ENCODE results near the gene RPS14. TPM values are rescaled to one million over a fixed set of nuclear protein-coding genes. Genes with fewer than 3 reads are reported as not detected.

Gene RPS14
- 2,545 TPM for polyA plus RNA-seq
- long read RNA-seq, donor 1, transcript RPS14-202 (5 exons, 2,314 nt) = minor isoform, 5 of 1,494 reads
- long read RNA-seq, donor 1, transcript RPS14-205 (3 exons, 3,119 nt) = minor isoform, 117 of 1,494 reads
- long read RNA-seq, donor 1, transcript RPS14-203 (5 exons, 569 nt) = major isoform, 1,138 of 1,494 reads
- long read RNA-seq, donor 1, partial matches to known transcripts = 173 of 1,494 reads
- long read RNA-seq, donor 1, other reads (novel, unspliced or antisense) = 57 of 1,494 reads
- long read RNA-seq, donor 2, transcript RPS14-201 (5 exons, 712 nt) = minor isoform, 14 of 2,892 reads
- long read RNA-seq, donor 2, transcript RPS14-203 (5 exons, 569 nt) = major isoform, 2,145 of 2,892 reads
- long read RNA-seq, donor 2, transcript RPS14-202 (5 exons, 2,314 nt) = minor isoform, 10 of 2,892 reads
- long read RNA-seq, donor 2, transcript RPS14-205 (3 exons, 3,119 nt) = minor isoform, 165 of 2,892 reads
- long read RNA-seq, donor 2, partial matches to known transcripts = 485 of 2,892 reads
- long read RNA-seq, donor 2, other reads (novel, unspliced or antisense) = 71 of 2,892 reads
- long read RNA-seq, donor 3, transcript RPS14-205 (3 exons, 3,119 nt) = minor isoform, 487 of 5,085 reads
- long read RNA-seq, donor 3, transcript RPS14-201 (5 exons, 712 nt) = minor isoform, 29 of 5,085 reads
- long read RNA-seq, donor 3, transcript RPS14-202 (5 exons, 2,314 nt) = minor isoform, 14 of 5,085 reads
- long read RNA-seq, donor 3, transcript RPS14-203 (5 exons, 569 nt) = major isoform, 3,505 of 5,085 reads
- long read RNA-seq, donor 3, partial matches to known transcripts = 876 of 5,085 reads
- long read RNA-seq, donor 3, other reads (novel, unspliced or antisense) = 160 of 5,085 reads
- long read RNA-seq, donor 4, transcript RPS14-203 (5 exons, 569 nt) = major isoform, 308 of 438 reads
- long read RNA-seq, donor 4, transcript RPS14-205 (3 exons, 3,119 nt) = minor isoform, 56 of 438 reads
- long read RNA-seq, donor 4, partial matches to known transcripts = 44 of 438 reads
- long read RNA-seq, donor 4, other reads (novel, unspliced or antisense) = 22 of 438 reads
- long read RNA-seq, donor 5, transcript RPS14-203 (5 exons, 569 nt) = major isoform, 1,295 of 1,625 reads
- long read RNA-seq, donor 5, transcript RPS14-205 (3 exons, 3,119 nt) = minor isoform, 101 of 1,625 reads
- long read RNA-seq, donor 5, transcript RPS14-202 (5 exons, 2,314 nt) = minor isoform, 8 of 1,625 reads
- long read RNA-seq, donor 5, partial matches to known transcripts = 157 of 1,625 reads
- long read RNA-seq, donor 5, other reads (novel, unspliced or antisense) = 58 of 1,625 reads
- long read RNA-seq, donor 6, transcript RPS14-203 (5 exons, 569 nt) = major isoform, 2,237 of 3,187 reads
- long read RNA-seq, donor 6, transcript RPS14-206 (2 exons, 398 nt) = minor isoform, 11 of 3,187 reads
- long read RNA-seq, donor 6, transcript RPS14-201 (5 exons, 712 nt) = minor isoform, 7 of 3,187 reads
- long read RNA-seq, donor 6, transcript RPS14-205 (3 exons, 3,119 nt) = minor isoform, 314 of 3,187 reads
- long read RNA-seq, donor 6, partial matches to known transcripts = 482 of 3,187 reads
- long read RNA-seq, donor 6, other reads (novel, unspliced or antisense) = 131 of 3,187 reads
- long read RNA-seq, donor 7, transcript RPS14-201 (5 exons, 712 nt) = minor isoform, 5 of 1,491 reads
- long read RNA-seq, donor 7, transcript RPS14-205 (3 exons, 3,119 nt) = minor isoform, 99 of 1,491 reads
- long read RNA-seq, donor 7, transcript RPS14-203 (5 exons, 569 nt) = major isoform, 1,144 of 1,491 reads
- long read RNA-seq, donor 7, partial matches to known transcripts = 183 of 1,491 reads
- long read RNA-seq, donor 7, other reads (novel, unspliced or antisense) = 56 of 1,491 reads
- long read RNA-seq, donor 8, transcript RPS14-203 (5 exons, 569 nt) = major isoform, 3,410 of 4,249 reads
- long read RNA-seq, donor 8, transcript RPS14-205 (3 exons, 3,119 nt) = minor isoform, 235 of 4,249 reads
- long read RNA-seq, donor 8, transcript RPS14-201 (5 exons, 712 nt) = minor isoform, 17 of 4,249 reads
- long read RNA-seq, donor 8, transcript RPS14-202 (5 exons, 2,314 nt) = minor isoform, 9 of 4,249 reads
- long read RNA-seq, donor 8, partial matches to known transcripts = 433 of 4,249 reads
- long read RNA-seq, donor 8, other reads (novel, unspliced or antisense) = 137 of 4,249 reads
- long read RNA-seq, donor 9, transcript RPS14-201 (5 exons, 712 nt) = minor isoform, 10 of 4,215 reads
- long read RNA-seq, donor 9, transcript RPS14-206 (2 exons, 398 nt) = minor isoform, 14 of 4,215 reads
- long read RNA-seq, donor 9, transcript RPS14-203 (5 exons, 569 nt) = major isoform, 3,201 of 4,215 reads
- long read RNA-seq, donor 9, transcript RPS14-205 (3 exons, 3,119 nt) = minor isoform, 347 of 4,215 reads
- long read RNA-seq, donor 9, partial matches to known transcripts = 482 of 4,215 reads
- long read RNA-seq, donor 9, other reads (novel, unspliced or antisense) = 154 of 4,215 reads
- long read RNA-seq, donor 10, transcript RPS14-201 (5 exons, 712 nt) = minor isoform, 22 of 3,349 reads
- long read RNA-seq, donor 10, transcript RPS14-202 (5 exons, 2,314 nt) = minor isoform, 7 of 3,349 reads
- long read RNA-seq, donor 10, transcript RPS14-203 (5 exons, 569 nt) = major isoform, 2,447 of 3,349 reads
- long read RNA-seq, donor 10, transcript RPS14-205 (3 exons, 3,119 nt) = minor isoform, 203 of 3,349 reads
- long read RNA-seq, donor 10, partial matches to known transcripts = 572 of 3,349 reads
- long read RNA-seq, donor 10, other reads (novel, unspliced or antisense) = 91 of 3,349 reads
- long read RNA-seq, donor 11, transcript RPS14-203 (5 exons, 569 nt) = major isoform, 1,713 of 2,228 reads
- long read RNA-seq, donor 11, transcript RPS14-205 (3 exons, 3,119 nt) = minor isoform, 124 of 2,228 reads
- long read RNA-seq, donor 11, transcript RPS14-201 (5 exons, 712 nt) = minor isoform, 5 of 2,228 reads
- long read RNA-seq, donor 11, partial matches to known transcripts = 292 of 2,228 reads
- long read RNA-seq, donor 11, other reads (novel, unspliced or antisense) = 87 of 2,228 reads

DNA sequence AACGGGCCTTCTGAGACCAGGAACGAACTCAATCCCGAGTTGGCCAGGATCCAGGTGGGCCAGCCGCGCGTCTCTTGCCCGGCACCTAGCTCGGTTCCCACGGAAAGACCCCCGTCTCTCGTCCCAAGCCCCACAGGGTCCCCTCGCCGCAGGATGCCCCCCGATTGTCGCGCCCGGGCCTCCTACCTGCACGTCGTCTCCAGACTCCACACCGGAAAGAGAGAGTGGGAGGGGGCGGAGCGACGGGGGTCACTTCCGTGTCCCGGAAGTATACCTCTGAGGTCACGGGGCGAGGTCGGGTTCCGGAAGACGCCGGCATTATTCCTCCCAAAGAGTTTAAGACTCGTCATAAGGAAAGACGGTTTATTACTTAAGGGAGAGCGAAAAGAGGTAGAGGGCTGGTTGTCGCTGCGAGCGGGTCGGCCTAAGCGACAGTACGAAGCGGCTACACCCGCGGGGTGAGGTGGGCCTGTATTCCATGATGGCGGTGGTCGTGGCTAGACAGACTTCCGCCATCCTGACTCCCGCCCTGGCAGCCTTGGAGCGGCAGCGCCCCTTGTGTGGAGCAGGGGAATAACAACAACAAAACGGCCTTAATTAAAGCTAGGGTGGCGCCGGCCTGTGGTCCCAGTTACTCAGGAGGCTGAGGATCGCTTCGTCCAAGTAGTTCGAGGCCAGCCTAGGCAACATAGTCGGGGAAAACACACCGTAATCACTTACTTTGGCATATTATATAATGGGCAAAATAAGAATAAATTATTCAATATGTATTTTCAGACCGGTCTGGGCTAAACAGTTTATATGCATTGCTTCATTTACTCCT is at the start of gene RPS14:
TSS of gene RPS14 (minus strand) at position 223 of the 823 bp plus-strand sequence. CDS start 2,006 bp downstream, outside the sequence.
- Histone ChIP-seq H3K9me3 (ENCODE audit: control insufficient read depth, low read depth, low read length) (no peaks in the 10 kb centered on the region), H3K27me3 (ENCODE audit: control insufficient read depth, insufficient read depth, low read length) (no peaks in the 10 kb centered on the region), H3K36me3 (ENCODE audit: control insufficient read depth, insufficient read depth, low read length) (peaks cover 33% of the 10 kb centered on the region), H3K4me1 (ENCODE audit: control insufficient read depth, insufficient read depth, low read length) (peaks cover 9% of the 10 kb centered on the region), H3K27ac (ENCODE audit: low read length) (peak within 1 kb of the TSS; percentile 96), H3K4me3 (ENCODE audit: low read length) (peak within 1 kb of the TSS; percentile 95)
- peak; percentile 94 to 99 for DNase-seq
- no CpG with 5 or more reads among the region's 58 CpGs for WGBS (ENCODE audit: insufficient coverage, low lambda C conversion rate)

DNA sequence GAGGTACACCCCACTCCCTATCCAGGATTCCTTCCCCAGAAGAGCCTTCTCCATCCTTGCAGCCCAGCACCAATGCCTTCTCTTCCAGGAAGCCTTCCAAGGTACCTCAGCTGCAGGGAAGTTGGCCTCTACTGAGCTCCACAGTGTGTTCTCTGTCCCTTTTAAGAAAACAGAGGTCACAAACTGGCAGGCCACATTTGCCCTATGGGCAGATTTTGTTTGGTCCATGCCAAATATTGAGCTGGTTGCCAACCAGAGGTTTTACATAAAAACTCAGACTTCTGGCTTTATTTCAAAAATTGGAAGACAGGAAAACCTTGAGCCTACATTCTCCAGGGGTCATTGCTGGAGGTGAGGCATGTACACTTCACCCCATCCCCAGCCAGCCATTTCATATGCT is 49.4 kb upstream of the RPS14 start:
- Histone ChIP-seq H3K36me3 (ENCODE audit: control insufficient read depth, insufficient read depth, low read length) (peaks cover 29% of the 10 kb centered on the region), H3K4me1 (ENCODE audit: control insufficient read depth, insufficient read depth, low read length) (peaks cover 27% of the 10 kb centered on the region), H3K4me3 (ENCODE audit: low read length) (no peak overlapping the region), H3K9me3 (ENCODE audit: control insufficient read depth, low read depth, low read length) (no peaks in the 10 kb centered on the region), H3K27ac (ENCODE audit: low read length) (no peak overlapping the region), H3K27me3 (ENCODE audit: control insufficient read depth, insufficient read depth, low read length) (no peaks in the 10 kb centered on the region)
- DNase-seq = no peak

DNA sequence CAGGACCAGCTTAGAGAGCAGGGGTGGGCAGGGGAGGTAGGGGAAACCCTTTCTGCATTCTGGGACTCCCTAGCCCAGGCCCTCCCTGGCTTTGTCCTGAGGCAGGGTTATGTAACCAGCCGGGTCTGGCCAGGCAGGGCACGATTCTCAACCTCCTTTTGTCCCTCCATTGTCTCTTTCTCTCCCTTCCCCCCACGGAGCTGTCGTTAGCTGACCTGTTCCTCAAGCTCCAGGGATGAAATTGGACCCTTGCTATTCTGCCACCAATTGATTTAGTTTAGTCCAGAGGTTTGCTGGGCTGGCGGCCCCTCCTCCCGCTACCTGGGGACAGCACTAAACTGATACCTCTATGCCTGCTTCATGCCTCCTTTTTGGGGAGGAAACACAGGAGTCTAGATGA is 49.0 kb upstream of the RPS14 start:
- Histone ChIP-seq H3K27ac (ENCODE audit: low read length) (no peak overlapping the region), H3K27me3 (ENCODE audit: control insufficient read depth, insufficient read depth, low read length) (no peaks in the 10 kb centered on the region), H3K4me1 (ENCODE audit: control insufficient read depth, insufficient read depth, low read length) (peaks cover 25% of the 10 kb centered on the region), H3K4me3 (ENCODE audit: low read length) (no peak overlapping the region), H3K9me3 (ENCODE audit: control insufficient read depth, low read depth, low read length) (no peaks in the 10 kb centered on the region), H3K36me3 (ENCODE audit: control insufficient read depth, insufficient read depth, low read length) (peaks cover 29% of the 10 kb centered on the region)
- no peak for DNase-seq
- no CpG with 5 or more reads among the region's 6 CpGs for WGBS (ENCODE audit: insufficient coverage, low lambda C conversion rate)

DNA sequence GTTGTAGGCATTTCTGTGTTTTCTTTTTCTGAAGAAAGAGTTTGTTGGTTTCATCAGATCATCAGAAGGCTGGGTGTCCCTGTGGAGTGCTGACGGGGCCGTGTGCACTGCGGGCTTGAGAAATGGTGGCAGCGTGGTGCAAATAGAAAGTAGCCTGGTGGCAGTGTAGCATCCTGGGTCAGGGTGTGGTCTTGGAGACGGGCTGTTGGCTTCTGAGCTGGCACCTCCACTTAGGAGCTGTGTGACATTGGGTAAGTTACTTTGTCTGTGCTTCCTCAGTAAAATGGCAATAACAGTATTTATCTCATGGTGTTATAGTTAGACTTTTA is 48.4 kb upstream of the RPS14 start:
- H3K36me3 ChIP-seq (ENCODE audit: control insufficient read depth, insufficient read depth, low read length) = peaks cover 29% of the 10 kb centered on the region

DNA sequence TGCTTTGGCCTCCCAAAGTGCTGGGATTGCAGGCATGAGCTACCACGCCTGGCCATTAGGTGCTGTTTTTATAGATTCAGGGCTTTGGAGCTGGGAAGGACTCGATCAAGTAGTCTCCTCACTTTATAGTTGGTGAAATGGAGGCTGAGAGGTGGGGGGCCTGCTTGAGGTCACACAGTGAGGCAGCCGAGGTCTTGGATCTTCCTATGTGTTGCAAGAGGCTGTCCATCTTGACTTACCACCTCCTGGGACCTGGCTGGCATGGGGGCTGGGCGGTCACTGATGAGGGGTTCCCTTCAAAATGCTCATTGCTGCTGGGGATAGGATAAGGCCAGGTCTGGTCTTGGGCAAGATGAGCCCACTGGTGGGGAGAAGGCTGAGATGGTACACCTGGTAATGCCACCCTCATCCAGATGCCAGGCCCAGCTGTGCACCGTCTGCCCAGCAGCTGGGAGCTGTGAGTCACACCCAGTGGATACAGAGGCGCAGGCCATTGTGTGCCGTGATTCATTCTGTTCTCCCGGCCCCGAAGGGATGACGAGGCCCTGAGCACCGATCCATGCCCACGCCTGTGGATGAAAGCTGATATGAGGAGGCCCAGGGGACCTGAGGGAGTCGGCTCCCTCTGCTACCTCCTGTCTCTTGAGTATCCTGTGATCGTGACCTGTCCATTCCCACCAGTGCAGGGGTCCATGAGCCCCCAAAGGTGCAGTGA is 47.9 kb upstream of the RPS14 start:
- DNase-seq = peak; percentile 48 to 69
- H3K4me1 ChIP-seq (ENCODE audit: control insufficient read depth, insufficient read depth, low read length) = peaks cover 25% of the 10 kb centered on the region
- H3K27ac ChIP-seq (ENCODE audit: low read length) = peak overlapping the region; percentile 35
- peaks cover 32% of the 10 kb centered on the region for H3K36me3 ChIP-seq (ENCODE audit: control insufficient read depth, insufficient read depth, low read length)
- H3K27me3 ChIP-seq (ENCODE audit: control insufficient read depth, insufficient read depth, low read length) = no peaks in the 10 kb centered on the region
- H3K4me3 ChIP-seq (ENCODE audit: low read length) = no peak overlapping the region
- no CpG with 5 or more reads among the region's 14 CpGs for WGBS (ENCODE audit: insufficient coverage, low lambda C conversion rate)
- no peaks in the 10 kb centered on the region for H3K9me3 ChIP-seq (ENCODE audit: control insufficient read depth, low read depth, low read length)

More for the DNA sequence above, 48.4 kb upstream of the RPS14 start:
- WGBS (ENCODE audit: insufficient coverage, low lambda C conversion rate) = no CpG with 5 or more reads among the region's 5 CpGs
- DNase-seq = no peak
- H3K27me3 ChIP-seq (ENCODE audit: control insufficient read depth, insufficient read depth, low read length) = no peaks in the 10 kb centered on the region
- peaks cover 25% of the 10 kb centered on the region for H3K4me1 ChIP-seq (ENCODE audit: control insufficient read depth, insufficient read depth, low read length)
- peak overlapping the region; percentile 2 for H3K27ac ChIP-seq (ENCODE audit: low read length)
- no peak overlapping the region for H3K4me3 ChIP-seq (ENCODE audit: low read length)
- H3K9me3 ChIP-seq (ENCODE audit: control insufficient read depth, low read depth, low read length) = no peaks in the 10 kb centered on the region

DNA sequence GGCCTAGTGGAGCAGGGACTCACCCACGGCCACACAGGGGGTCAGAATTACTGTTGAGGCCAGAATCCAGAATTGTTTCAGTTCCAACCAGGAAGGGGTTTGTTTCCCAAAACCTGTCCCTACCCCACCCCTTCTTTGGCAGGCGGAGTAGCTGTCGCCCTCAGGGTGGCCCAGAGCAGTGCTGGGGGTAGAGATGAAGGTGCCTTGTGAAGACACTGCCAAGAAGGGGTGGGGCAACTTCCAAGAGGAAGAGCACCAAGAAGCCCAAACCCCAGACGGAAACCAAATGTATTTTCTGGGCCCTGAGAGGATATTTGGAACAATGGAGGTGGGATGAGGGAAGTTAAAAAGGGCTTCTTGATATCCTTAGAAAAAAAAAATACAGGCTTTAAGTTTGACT is 47.0 kb upstream of the RPS14 start:
- no peak overlapping the region for H3K27ac ChIP-seq (ENCODE audit: low read length)
- no CpG with 5 or more reads among the region's 4 CpGs for WGBS (ENCODE audit: insufficient coverage, low lambda C conversion rate)
- H3K27me3 ChIP-seq (ENCODE audit: control insufficient read depth, insufficient read depth, low read length) = no peaks in the 10 kb centered on the region
- DNase-seq = no peak
- no peaks in the 10 kb centered on the region for H3K9me3 ChIP-seq (ENCODE audit: control insufficient read depth, low read depth, low read length)
- no peak overlapping the region for H3K4me3 ChIP-seq (ENCODE audit: low read length)
- peaks cover 41% of the 10 kb centered on the region for H3K36me3 ChIP-seq (ENCODE audit: control insufficient read depth, insufficient read depth, low read length)
- peaks cover 28% of the 10 kb centered on the region for H3K4me1 ChIP-seq (ENCODE audit: control insufficient read depth, insufficient read depth, low read length)

DNA sequence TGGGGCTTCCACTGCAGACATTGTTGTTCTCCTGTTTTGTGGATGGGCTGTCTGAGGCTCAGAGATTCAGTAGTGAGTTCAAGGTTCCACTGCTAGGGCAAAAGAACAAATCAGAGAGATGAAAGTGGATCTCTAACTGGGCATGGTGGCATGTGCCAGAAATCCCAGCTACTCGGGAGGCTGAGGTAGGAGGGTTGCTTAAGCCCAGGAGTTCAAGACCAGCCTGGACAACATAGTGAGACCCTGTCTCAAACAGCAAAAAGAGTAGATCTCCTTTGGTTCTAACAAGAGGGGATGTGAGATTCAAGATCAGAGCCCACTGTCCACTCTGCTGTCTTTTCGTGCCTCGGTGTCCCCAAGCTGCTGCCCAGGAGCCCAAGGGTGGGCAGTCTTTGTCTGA is 46.6 kb upstream of the RPS14 start:
- Histone ChIP-seq H3K4me3 (ENCODE audit: low read length) (no peak overlapping the region), H3K4me1 (ENCODE audit: control insufficient read depth, insufficient read depth, low read length) (peaks cover 32% of the 10 kb centered on the region), H3K27me3 (ENCODE audit: control insufficient read depth, insufficient read depth, low read length) (no peaks in the 10 kb centered on the region), H3K27ac (ENCODE audit: low read length) (no peak overlapping the region), H3K36me3 (ENCODE audit: control insufficient read depth, insufficient read depth, low read length) (peaks cover 38% of the 10 kb centered on the region), H3K9me3 (ENCODE audit: control insufficient read depth, low read depth, low read length) (no peaks in the 10 kb centered on the region)
- no CpG with 5 or more reads among the region's 3 CpGs for WGBS (ENCODE audit: insufficient coverage, low lambda C conversion rate)
- DNase-seq = no peak
